Naive thymus-derived CD4-positive, alpha-beta T cell (primary cell): Measurements from ENCODE around the gene EHHADH. TPM values are rescaled to one million over a fixed set of nuclear protein-coding genes. Genes with fewer than 3 reads are reported as not detected.

Experiments
- ATAC-seq: fragments of 150-1000 bp; cut with Tn5 transposase; 2 replicates; pipeline ENCODE4 v1.10.0; 2021; ENCODE audit warnings: mild to moderate bottlenecking, moderate library complexity
- CTCF ChIA-PET: fragments of 350-600 bp; sonication (Branson Sonifier 250); formaldehyde crosslinking; loops from one replicate; lab custom pipeline; 2021; ENCODE audit warnings: antibody characterized with exemption; lab: Charles Lee
- POLR2A ChIA-PET: fragments of 350-600 bp; sonication (Branson Sonifier 250); formaldehyde crosslinking; loops from one replicate; lab custom pipeline; 2021; ENCODE audit warnings: antibody characterized with exemption, inconsistent platforms; lab: Charles Lee
- DNase-seq, 9 donors: peaks; one replicate each; pipeline versions ENCODE4 v3.0.0 to v3.0.0-alpha.2; 2020 to 2022; ENCODE audit warnings: mixed read lengths in 1 of 9
- H3K27ac ChIP-seq: one replicate; pipeline ENCODE4 v1.7.0; 2013; ENCODE audit warnings: mild to moderate bottlenecking, low read depth, low read length, moderate library complexity
- H3K27me3 ChIP-seq, 2 donors: one replicate each; pipeline ENCODE4 v1.7.0; 2013; ENCODE audit warnings: low read length in 2 of 2, mild to moderate bottlenecking in 2 of 2, moderate library complexity in 2 of 2; ENCODE audit not compliant: control insufficient read depth in 2 of 2, insufficient read depth in 2 of 2
- H3K36me3 ChIP-seq, 3 experiments: 1 replicate in 2 of 3; 2 replicates in 1 of 3; pipeline ENCODE4 v1.7.0; 2013; ENCODE audit warnings: low read length in 3 of 3, mild to moderate bottlenecking in 3 of 3, moderate library complexity in 1 of 3; ENCODE audit not compliant: insufficient read depth in 3 of 3, control insufficient read depth in 2 of 3
- H3K4me1 ChIP-seq, 2 donors: one replicate each; pipeline ENCODE4 v1.7.0; 2013; ENCODE audit warnings: low read length in 2 of 2, mild to moderate bottlenecking in 2 of 2, moderate library complexity in 1 of 2; ENCODE audit not compliant: control insufficient read depth in 2 of 2, insufficient read depth in 2 of 2
- H3K4me3 ChIP-seq: 2 replicates; pipeline ENCODE4 v1.7.0; 2013; ENCODE audit warnings: mild to moderate bottlenecking, low read length
- H3K9me3 ChIP-seq, 3 experiments: 1 replicate in 2 of 3; 2 replicates in 1 of 3; pipeline ENCODE4 v1.7.0; 2013; ENCODE audit warnings: low read length in 3 of 3; ENCODE audit not compliant: control insufficient read depth in 2 of 3
- H3K27ac Mint-ChIP-seq, 9 donors: one replicate each; pipeline ENCODE4 v1.8.0; 2020 to 2022; ENCODE audit warnings: mixed read lengths in 9 of 9, mild to moderate bottlenecking in 8 of 9, moderate library complexity in 5 of 9, inconsistent platforms in 2 of 9
- H3K27me3 Mint-ChIP-seq, 5 donors: one replicate each; pipeline ENCODE4 v1.8.0; 2021 to 2022; ENCODE audit warnings: mixed read lengths in 5 of 5, mild to moderate bottlenecking in 1 of 5
- H3K36me3 Mint-ChIP-seq, 5 donors: one replicate each; pipeline ENCODE4 v1.8.0; 2020 to 2022; ENCODE audit warnings: mixed read lengths in 5 of 5, mild to moderate bottlenecking in 3 of 5, inconsistent platforms in 1 of 5
- H3K4me1 Mint-ChIP-seq, 7 donors: one replicate each; pipeline ENCODE4 v1.8.0; 2020 to 2022; ENCODE audit warnings: mixed read lengths in 7 of 7, mild to moderate bottlenecking in 3 of 7, inconsistent platforms in 1 of 7
- H3K4me3 Mint-ChIP-seq, 10 donors: one replicate each; pipeline ENCODE4 v1.8.0; 2020 to 2022; ENCODE audit warnings: mild to moderate bottlenecking in 10 of 10, mixed read lengths in 10 of 10, moderate library complexity in 6 of 10, inconsistent platforms in 2 of 10
- H3K9me3 Mint-ChIP-seq, 11 donors: one replicate each; pipeline ENCODE4 v1.8.0; 2020 to 2022; ENCODE audit warnings: mixed read lengths in 11 of 11, mild to moderate bottlenecking in 4 of 11, inconsistent platforms in 1 of 11, moderate library complexity in 1 of 11
- intact Hi-C, 2 donors: fragments of 100-400 bp; cut with micrococcal nuclease; formaldehyde crosslinking; loops; one replicate each; pipeline ENCODE4 v1.15.1; 2023
- polyA plus RNA-seq, 2 donors: library from polyadenylated mRNA; unstranded; fragments of 300-500 nt; fragmentation: Illumina TruSeq; gene quantifications; one replicate each; pipeline ENCODE4 v1.2.3, GENCODE V29; 2021
- total RNA-seq, 6 experiments: library from RNA in 5 of 6; stranded (reverse) in 5 of 6; gene quantifications; 1 replicate in 5 of 6; 2 replicates in 1 of 6; pipeline ENCODE4 v1.2.3 and lab custom pipeline; 2021 to 2026

Gene EHHADH
- total and polyA plus RNA-seq, 7 experiments from 2014 or later, result 0.45 to 1.7 (median 1.3) TPM

DNA sequence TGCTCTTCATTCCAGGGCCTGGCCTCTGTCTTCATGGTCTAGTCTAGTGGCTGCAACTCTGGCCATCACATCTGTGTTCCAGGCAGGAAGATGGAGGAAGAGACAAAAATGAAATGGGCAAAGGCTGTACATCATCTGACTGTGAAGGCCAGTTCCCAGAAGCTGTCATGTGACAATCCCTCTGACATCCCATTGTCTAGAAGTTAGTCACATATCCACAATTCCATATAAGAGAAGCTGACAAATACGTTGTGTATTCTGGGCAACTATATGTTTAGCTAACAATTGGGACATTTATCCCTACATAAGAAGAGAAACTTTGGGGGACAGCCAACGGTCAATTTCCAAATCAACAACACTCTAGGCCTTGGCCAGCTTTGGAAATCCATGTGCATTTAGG lies 66.5 kb downstream of the EHHADH start:
- peak overlapping the region in 1 of 10 donors; percentile 15 for H3K4me3 Mint-ChIP-seq
- ATAC-seq (no peak), DNase-seq (no peak)
- no peaks in the 10 kb centered on the region for H3K9me3 Mint-ChIP-seq
- Histone ChIP-seq H3K9me3 (no peaks in the 10 kb centered on the region), H3K4me1 (no peaks in the 10 kb centered on the region), H3K4me3 (no peak overlapping the region), H3K36me3 (no peaks in the 10 kb centered on the region), H3K27me3 (no peaks in the 10 kb centered on the region), H3K27ac (no peak overlapping the region)
- no peak overlapping the region for H3K27ac Mint-ChIP-seq
- H3K4me1 Mint-ChIP-seq, result no peaks in the 10 kb centered on the region
- H3K27me3 Mint-ChIP-seq, result peaks cover 0 to 8% (median 3%) of the 10 kb centered on the region in 5 donors
- ChIA-PET CTCF (interaction anchor here (0.6 kb wide), 1 partner anchor 37 kb away, joined by 3 read pairs; no protein-coding TSS in a partner anchor), POLR2A (no interaction called here)
- peaks cover 0 to 8% (median 2%) of the 10 kb centered on the region in 5 donors for H3K36me3 Mint-ChIP-seq
- intact Hi-C loops, result no loop called here

DNA sequence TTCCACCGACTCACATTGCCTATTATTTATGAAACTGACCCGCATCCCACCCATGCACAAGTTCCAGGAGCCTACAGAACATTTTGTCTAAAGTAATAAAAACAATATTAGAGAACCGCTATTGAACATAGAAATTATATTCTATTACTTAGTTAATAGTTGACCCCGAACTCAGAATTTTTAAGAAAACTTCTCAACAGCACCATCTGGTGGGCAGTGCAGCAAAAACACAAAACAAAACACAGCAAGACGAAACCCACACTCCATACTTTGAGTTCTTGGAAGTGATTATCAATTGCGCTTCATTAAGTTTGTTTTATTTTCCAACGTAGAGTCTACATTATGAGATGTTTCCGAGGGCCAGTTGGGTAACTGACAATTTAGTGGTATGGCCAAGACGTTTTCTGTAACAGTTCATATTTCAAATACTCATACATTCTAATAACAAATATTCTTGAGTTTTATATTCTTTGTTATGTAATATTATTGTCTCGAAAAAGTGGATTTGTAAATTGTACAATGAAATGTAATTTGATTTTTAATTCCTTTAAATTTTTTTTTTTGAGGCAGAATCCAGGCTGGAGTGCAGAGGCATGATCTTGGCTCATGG lies 77.0 kb downstream of the EHHADH start:
- H3K4me3 ChIP-seq, result no peak overlapping the region
- H3K27ac Mint-ChIP-seq, result no peak overlapping the region
- peak in 2 of 9 donors; percentile 14 to 15 for DNase-seq
- no peak for ATAC-seq
- no peaks in the 10 kb centered on the region for H3K27me3 ChIP-seq
- intact Hi-C loops, result loop anchor here in 1 of 2 donors (1.0 kb wide), 2 partner anchors 302 to 616 kb away; partner anchors contain the start of gene EPHB3
- no peak overlapping the region for H3K27ac ChIP-seq
- ChIA-PET CTCF (interaction anchor here (0.7 to 1.0 kb wide), 4 partner anchors 12 to 773 kb away, joined by 3 to 4 read pairs (median 3); no protein-coding TSS in a partner anchor), POLR2A (no interaction called here)
- peaks cover 0 to 6% (median 6%) of the 10 kb centered on the region in 5 donors for H3K27me3 Mint-ChIP-seq
- no peaks in the 10 kb centered on the region for H3K9me3 ChIP-seq
- H3K4me3 Mint-ChIP-seq, result no peak overlapping the region
- no peaks in the 10 kb centered on the region for H3K36me3 Mint-ChIP-seq
- no peaks in the 10 kb centered on the region for H3K36me3 ChIP-seq
- no peaks in the 10 kb centered on the region for H3K4me1 ChIP-seq
- H3K4me1 Mint-ChIP-seq, result peaks cover 0 to 4% (median 0%) of the 10 kb centered on the region in 7 donors
- H3K9me3 Mint-ChIP-seq, result no peaks in the 10 kb centered on the region

DNA sequence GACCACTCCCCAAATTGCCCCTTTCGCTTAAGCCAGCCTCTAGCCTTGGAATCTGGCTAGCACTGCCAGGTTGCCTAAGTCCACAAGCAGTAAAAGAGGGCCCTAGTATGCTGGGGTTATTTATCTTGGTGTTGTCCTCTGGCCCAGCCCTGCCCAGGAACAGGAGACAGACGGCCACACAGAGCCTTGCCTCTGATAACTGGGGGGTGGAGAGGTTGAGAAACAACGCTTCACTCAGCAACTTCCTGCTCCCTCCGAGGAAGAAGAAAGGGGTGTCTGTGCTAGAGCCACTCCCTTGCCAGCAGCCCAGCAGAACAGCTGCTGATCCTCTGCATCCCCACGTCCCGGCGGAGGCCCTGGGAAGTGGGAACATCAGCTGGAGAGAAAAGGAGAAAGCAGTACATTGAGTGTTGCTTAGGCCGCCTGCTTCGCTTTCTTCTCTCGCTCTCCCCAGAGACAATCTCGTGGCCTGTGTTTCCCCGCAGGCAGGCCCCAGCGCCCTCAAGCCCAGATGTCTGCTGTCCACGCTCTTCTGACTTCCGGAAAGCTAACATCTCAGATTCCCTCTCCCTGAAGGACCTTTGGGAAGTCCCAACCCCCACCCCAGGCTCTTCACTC lies 78.4 kb downstream of the EHHADH start:
- Histone ChIP-seq H3K9me3 (no peaks in the 10 kb centered on the region), H3K4me1 (no peaks in the 10 kb centered on the region), H3K36me3 (no peaks in the 10 kb centered on the region), H3K27me3 (no peaks in the 10 kb centered on the region), H3K4me3 (no peak overlapping the region), H3K27ac (no peak overlapping the region)
- Mint-ChIP-seq H3K4me3 (no peak overlapping the region), H3K9me3 (no peaks in the 10 kb centered on the region), H3K4me1 (peaks cover 0 to 4% (median 0%) of the 10 kb centered on the region in 7 donors), H3K36me3 (no peaks in the 10 kb centered on the region), H3K27ac (no peak overlapping the region), H3K27me3 (peaks cover 0 to 9% (median 6%) of the 10 kb centered on the region in 5 donors)
- CTCF ChIA-PET, result interaction anchor here (1.0 to 1.2 kb wide), 2 partner anchors 615 to 804 kb away, joined by 3 to 4 read pairs; no protein-coding TSS in a partner anchor
- POLR2A ChIA-PET, result no interaction called here
- intact Hi-C loops, result no loop called here
- DNase-seq, result no peak
- peak; percentile 64 for ATAC-seq

DNA sequence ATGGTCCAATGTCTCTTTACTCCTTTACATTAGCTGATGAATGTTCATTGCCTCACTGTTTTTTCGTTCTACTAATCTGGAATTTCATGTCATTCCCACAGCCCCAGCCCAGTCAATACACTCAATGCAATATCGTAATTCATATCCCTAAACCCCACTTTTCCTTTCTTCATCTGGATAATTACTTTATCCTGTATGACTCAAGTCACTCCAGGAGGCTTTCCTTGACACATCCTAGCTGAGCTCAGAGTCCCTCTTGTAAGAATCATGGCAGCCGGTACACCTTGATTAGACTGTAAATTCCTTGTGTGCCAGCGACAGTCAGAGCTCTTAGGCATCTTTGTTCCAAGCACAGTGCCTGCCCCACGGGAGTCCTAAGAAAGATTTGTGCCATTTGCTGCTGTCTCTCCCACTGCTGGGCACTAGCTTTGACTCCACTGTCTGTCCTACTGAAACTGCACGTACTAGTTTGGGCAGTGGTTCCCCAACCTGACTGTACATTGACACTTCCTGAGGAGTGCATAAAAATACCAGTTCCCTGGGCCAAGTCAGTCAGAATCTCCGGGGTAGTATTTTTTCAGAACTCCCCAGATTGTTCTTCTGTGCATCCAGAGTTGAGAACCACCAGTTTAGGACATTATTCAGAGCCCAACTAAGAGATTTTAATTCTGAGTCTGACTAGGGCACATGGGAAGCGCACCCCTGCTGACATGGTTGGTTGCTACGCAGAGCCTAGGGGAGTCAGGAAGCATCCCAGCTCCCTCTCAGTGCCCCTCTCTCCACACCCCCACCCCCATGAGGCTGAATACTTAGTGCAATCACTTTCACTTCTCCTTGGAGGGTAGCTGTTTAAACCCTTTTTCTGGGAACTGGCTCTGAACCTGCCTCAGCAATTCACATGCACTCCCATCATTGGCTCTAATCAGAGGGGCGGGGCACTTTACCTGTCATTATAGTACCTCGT lies 81.5 kb downstream of the EHHADH start:
- Mint-ChIP-seq H3K27ac (no peak overlapping the region), H3K4me1 (peaks cover 0 to 4% (median 0%) of the 10 kb centered on the region in 7 donors), H3K4me3 (no peak overlapping the region), H3K27me3 (peaks cover 4 to 20% (median 6%) of the 10 kb centered on the region in 5 donors), H3K9me3 (no peaks in the 10 kb centered on the region), H3K36me3 (no peaks in the 10 kb centered on the region)
- intact Hi-C loops, result no loop called here
- H3K27me3 ChIP-seq, result no peaks in the 10 kb centered on the region
- DNase-seq (no peak), ATAC-seq (no peak)
- H3K36me3 ChIP-seq, result no peaks in the 10 kb centered on the region
- H3K9me3 ChIP-seq, result no peaks in the 10 kb centered on the region
- H3K4me1 ChIP-seq, result no peaks in the 10 kb centered on the region
- H3K4me3 ChIP-seq, result no peak overlapping the region
- POLR2A ChIA-PET, result no interaction called here
- H3K27ac ChIP-seq, result no peak overlapping the region
- CTCF ChIA-PET, result interaction anchor here (0.6 kb wide), 1 partner anchor 11 kb away, joined by 3 read pairs; no protein-coding TSS in a partner anchor

DNA sequence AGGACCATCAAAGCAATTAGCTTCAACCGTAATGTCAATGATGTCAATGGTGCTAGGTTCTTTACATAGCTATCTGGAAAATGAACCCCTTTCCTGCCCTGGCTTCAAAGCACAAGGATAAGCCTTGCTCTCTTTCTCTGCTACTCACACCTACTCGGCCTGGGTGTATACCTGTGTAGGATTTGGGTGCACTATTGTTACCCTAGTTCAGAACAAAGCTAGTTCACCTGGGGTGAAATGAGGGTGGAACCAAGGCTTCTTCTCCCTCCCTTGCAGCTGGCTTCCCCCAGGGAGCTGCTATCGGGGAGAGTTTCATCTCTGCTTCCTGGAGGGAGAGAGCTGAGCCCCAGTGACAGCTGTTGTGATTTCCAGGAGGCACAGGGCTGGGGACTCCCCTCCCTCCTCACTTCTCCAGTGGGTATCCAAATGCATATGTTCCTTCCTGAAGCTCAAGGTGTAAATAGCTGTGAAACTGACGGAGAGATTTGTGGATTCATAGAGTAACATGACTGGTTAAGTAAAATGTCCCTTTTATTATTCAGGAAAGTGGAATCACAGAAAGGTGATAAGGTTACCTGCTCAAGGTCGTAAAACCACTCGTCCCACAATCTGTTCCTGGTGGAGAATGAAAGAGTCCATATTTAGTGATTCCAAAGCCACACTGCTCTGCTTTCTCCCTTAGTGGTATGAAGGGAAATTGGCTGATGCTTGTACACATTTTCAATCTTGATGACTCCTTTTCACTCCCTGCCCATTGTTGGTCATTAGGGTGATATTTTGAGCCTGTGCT lies 89.2 kb downstream of the EHHADH start:
- no peaks in the 10 kb centered on the region for H3K4me1 Mint-ChIP-seq
- DNase-seq, result no peak
- no peaks in the 10 kb centered on the region for H3K36me3 ChIP-seq
- no peaks in the 10 kb centered on the region for H3K9me3 ChIP-seq
- H3K27ac Mint-ChIP-seq, result no peak overlapping the region
- H3K36me3 Mint-ChIP-seq, result no peaks in the 10 kb centered on the region
- no peak for ATAC-seq
- H3K27me3 Mint-ChIP-seq, result peaks cover 0 to 36% (median 31%) of the 10 kb centered on the region in 5 donors
- CTCF ChIA-PET, result interaction anchor here (1.1 kb wide), 1 partner anchor 12 kb away, joined by 3 read pairs; no protein-coding TSS in a partner anchor
- no peaks in the 10 kb centered on the region for H3K4me1 ChIP-seq
- no peak overlapping the region for H3K27ac ChIP-seq
- H3K9me3 Mint-ChIP-seq, result peaks cover 0 to 1% (median 0%) of the 10 kb centered on the region in 11 donors
- intact Hi-C loops, result no loop called here
- no peak overlapping the region for H3K4me3 ChIP-seq
- POLR2A ChIA-PET, result no interaction called here
- H3K4me3 Mint-ChIP-seq, result no peak overlapping the region
- no peaks in the 10 kb centered on the region for H3K27me3 ChIP-seq

DNA sequence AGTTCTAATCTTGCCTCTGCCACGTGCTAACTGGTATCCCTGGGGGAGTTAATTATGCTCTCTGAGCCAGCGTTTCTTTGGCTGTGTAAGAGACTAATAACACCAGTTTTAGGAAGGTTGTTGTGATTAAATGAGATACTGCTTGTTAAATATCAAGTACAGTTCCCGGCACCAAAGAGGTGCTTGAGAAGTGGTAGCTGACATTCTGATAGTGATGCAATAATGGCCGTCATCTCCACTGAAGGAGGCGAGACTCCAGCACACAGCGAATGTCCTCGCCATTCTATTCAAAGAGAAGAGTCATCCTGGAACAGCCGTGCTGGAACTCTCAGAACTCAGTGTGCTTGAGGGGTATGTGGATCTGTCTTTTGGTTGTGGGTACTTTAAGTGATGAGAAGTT lies 91.2 kb downstream of the EHHADH start:
- H3K36me3 ChIP-seq, result no peaks in the 10 kb centered on the region
- DNase-seq (no peak), ATAC-seq (no peak)
- intact Hi-C loops, result no loop called here
- no peaks in the 10 kb centered on the region for H3K4me1 Mint-ChIP-seq
- H3K9me3 ChIP-seq, result no peaks in the 10 kb centered on the region
- H3K4me3 Mint-ChIP-seq, result no peak overlapping the region
- H3K4me3 ChIP-seq, result no peak overlapping the region
- H3K9me3 Mint-ChIP-seq, result peaks cover 0 to 1% (median 0%) of the 10 kb centered on the region in 11 donors
- H3K4me1 ChIP-seq, result no peaks in the 10 kb centered on the region
- H3K27me3 Mint-ChIP-seq, result peaks cover 7 to 47% (median 31%) of the 10 kb centered on the region in 5 donors
- no peak overlapping the region for H3K27ac Mint-ChIP-seq
- POLR2A ChIA-PET, result no interaction called here
- no peaks in the 10 kb centered on the region for H3K36me3 Mint-ChIP-seq
- no peak overlapping the region for H3K27ac ChIP-seq
- CTCF ChIA-PET, result no interaction called here
- no peaks in the 10 kb centered on the region for H3K27me3 ChIP-seq
